Stomach (tissue), 9 donors: ENCODE results near the gene HELZ2. TPM values are rescaled to one million over a fixed set of nuclear protein-coding genes. Genes with fewer than 3 reads are reported as not detected.

Experiments
- DNase-seq, 2 donors: peaks; one replicate each; pipeline versions ENCODE4 v3.0.0 to v3.0.0-alpha.2; 2013 to 2019
- H3K27ac ChIP-seq, 5 donors: fragments of 200-600 bp in 4 of 5; sonication (generic) in 4 of 5; one replicate each; pipeline ENCODE4 v1.5.1; 2013 to 2019; ENCODE audit warnings: mild to moderate bottlenecking in 1 of 5, moderate library complexity in 1 of 5
- H3K27me3 ChIP-seq, 3 donors: fragments of 200-600 bp; sonication (generic); one replicate each; pipeline ENCODE4 v1.5.1; 2017 to 2019; ENCODE audit warnings: mixed run types in 1 of 3
- H3K36me3 ChIP-seq, 4 donors: fragments of 200-600 bp; sonication (generic); 1 replicate in 3 of 4; 2 replicates in 1 of 4; pipeline ENCODE4 v1.5.1; 2016 to 2019
- H3K4me1 ChIP-seq, 4 donors: fragments of 200-600 bp; sonication (generic); one replicate each; pipeline ENCODE4 v1.5.1; 2016 to 2019
- H3K4me3 ChIP-seq, 4 donors: fragments of 200-600 bp; sonication (generic) in 3 of 4; one replicate each; pipeline ENCODE4 v1.5.1; 2016 to 2019; ENCODE audit warnings: mild to moderate bottlenecking in 1 of 4
- H3K9me3 ChIP-seq, 4 donors: fragments of 200-600 bp; sonication (generic); one replicate each; pipeline ENCODE4 v1.5.1; 2016 to 2019
- EP300 ChIP-seq: sonication (generic); formaldehyde crosslinking; IDR thresholded peaks from one replicate; pipeline ENCODE4 v1.6.1; 2017; ENCODE audit warnings: antibody characterized with exemption
- POLR2A ChIP-seq, 4 donors: fragments of 450-650 bp; IDR thresholded peaks; one replicate each; pipeline ENCODE4 v1.6.1; 2016; ENCODE audit warnings: antibody characterized with exemption in 4 of 4, control low read depth in 2 of 4, mild to moderate bottlenecking in 1 of 4, moderate library complexity in 1 of 4
- POLR2AphosphoS5 ChIP-seq, 3 donors: sonication (generic); formaldehyde crosslinking; IDR thresholded peaks; one replicate each; pipeline ENCODE4 v1.6.1; 2016; ENCODE audit warnings: antibody characterized with exemption in 3 of 3
- WGBS, 5 donors: extraction: QIAGEN DNeasy Blood & Tissue Kit in 3 of 5; methylation state at CpG; one replicate each; pipeline versions ENCODE4 v1.1.5 to v1.1.7; 2013 to 2018; 5-methylcytosine and 5-hydroxymethylcytosine counted together
- intact Hi-C: fragments of 100-400 bp; cut with DNase I; formaldehyde crosslinking; loops from one replicate; pipeline ENCODE4 v1.15.1; 2023; ENCODE audit warnings: low total_unique reads
- polyA plus RNA-seq, 3 donors: library from polyadenylated mRNA; stranded (reverse); fragments of 200-250 nt; gene quantifications; one replicate each; pipeline ENCODE4 v1.2.3, GENCODE V29; 2013
- total RNA-seq, 5 donors: library from RNA; depleted of rRNA; stranded (reverse); fragments of >200 nt; gene quantifications; one replicate each; pipeline versions ENCODE4 v1.1.0 to v1.2.3, GENCODE V29; 2014 to 2016
- TF ChIP-seq, protein P1 (sequence below), 7 experiments: fragments of 450-650 bp in 4 of 7; fragments of 200-600 bp in 3 of 7; sonication (generic) in 3 of 7; IDR thresholded peaks; one replicate each; pipeline ENCODE4 v1.5.1; 2016 to 2019; ENCODE audit warnings: antibody characterized with exemption in 7 of 7, control low read depth in 2 of 7, mild to moderate bottlenecking in 1 of 7
- donor health status: healthy with polysubstance abuse.
- donor health status: Bipolar disorder and iron deficiency.
- donor health status: healthy.

The HELZ2 gene
- total and polyA plus RNA-seq, 8 donors: 4.4 to 95.5 (median 30.1) TPM

DNA sequence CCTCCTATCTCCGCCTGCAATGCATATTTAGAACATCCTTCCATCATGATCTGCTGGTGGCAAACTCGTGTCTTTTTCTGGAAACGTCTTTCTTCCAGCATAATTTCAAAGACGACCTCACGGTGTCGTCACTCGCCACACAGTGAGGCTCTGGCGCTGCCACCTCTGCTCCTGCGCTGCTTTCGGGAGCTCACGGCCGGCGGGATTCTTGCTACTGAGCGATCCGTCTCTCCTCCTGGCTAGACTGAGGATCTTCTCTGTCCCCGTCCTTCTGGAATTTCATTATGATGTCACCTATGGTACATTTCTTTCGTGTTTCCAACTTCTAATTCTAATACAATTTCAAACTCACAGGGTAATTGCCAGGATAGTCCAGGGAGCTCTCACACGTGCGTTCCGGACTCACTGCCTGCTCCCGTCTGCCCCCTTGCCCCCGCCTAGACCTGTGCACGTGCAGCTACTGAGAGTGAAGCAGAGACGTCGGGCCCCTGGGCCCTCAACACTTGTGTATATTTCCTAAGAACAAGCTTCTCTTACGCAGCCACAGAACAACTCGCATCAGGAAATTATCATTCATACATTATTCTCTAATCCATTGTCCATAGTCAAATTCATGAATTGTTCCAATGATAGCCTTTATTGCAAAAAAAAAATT lies 25.5 kb upstream of the HELZ2 start:
- intact Hi-C loops: no loop called here
- Histone ChIP-seq H3K4me3 (no peak overlapping the region), H3K27me3 (no peaks in the 10 kb centered on the region), H3K4me1 (no peaks in the 10 kb centered on the region), H3K9me3 (no peaks in the 10 kb centered on the region), H3K36me3 (peaks cover 27 to 97% (median 95%) of the 10 kb centered on the region in 4 donors), H3K27ac (no peak overlapping the region)
- WGBS, 5 donors: 91 to 97% (median 95%) methylated on average over 27 of the region's 27 CpGs
- TF ChIP-seq EP300 (no peak), POLR2AphosphoS5 (IDR thresholded peaks at IDR 0.05) (no peak), POLR2A (IDR thresholded peaks at IDR 0.05) (no peak)
- TF ChIP-seq, protein P1, sequence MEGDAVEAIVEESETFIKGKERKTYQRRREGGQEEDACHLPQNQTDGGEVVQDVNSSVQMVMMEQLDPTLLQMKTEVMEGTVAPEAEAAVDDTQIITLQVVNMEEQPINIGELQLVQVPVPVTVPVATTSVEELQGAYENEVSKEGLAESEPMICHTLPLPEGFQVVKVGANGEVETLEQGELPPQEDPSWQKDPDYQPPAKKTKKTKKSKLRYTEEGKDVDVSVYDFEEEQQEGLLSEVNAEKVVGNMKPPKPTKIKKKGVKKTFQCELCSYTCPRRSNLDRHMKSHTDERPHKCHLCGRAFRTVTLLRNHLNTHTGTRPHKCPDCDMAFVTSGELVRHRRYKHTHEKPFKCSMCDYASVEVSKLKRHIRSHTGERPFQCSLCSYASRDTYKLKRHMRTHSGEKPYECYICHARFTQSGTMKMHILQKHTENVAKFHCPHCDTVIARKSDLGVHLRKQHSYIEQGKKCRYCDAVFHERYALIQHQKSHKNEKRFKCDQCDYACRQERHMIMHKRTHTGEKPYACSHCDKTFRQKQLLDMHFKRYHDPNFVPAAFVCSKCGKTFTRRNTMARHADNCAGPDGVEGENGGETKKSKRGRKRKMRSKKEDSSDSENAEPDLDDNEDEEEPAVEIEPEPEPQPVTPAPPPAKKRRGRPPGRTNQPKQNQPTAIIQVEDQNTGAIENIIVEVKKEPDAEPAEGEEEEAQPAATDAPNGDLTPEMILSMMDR (IDR thresholded peaks at IDR 0.05): no peak
- no peak for DNase-seq

DNA sequence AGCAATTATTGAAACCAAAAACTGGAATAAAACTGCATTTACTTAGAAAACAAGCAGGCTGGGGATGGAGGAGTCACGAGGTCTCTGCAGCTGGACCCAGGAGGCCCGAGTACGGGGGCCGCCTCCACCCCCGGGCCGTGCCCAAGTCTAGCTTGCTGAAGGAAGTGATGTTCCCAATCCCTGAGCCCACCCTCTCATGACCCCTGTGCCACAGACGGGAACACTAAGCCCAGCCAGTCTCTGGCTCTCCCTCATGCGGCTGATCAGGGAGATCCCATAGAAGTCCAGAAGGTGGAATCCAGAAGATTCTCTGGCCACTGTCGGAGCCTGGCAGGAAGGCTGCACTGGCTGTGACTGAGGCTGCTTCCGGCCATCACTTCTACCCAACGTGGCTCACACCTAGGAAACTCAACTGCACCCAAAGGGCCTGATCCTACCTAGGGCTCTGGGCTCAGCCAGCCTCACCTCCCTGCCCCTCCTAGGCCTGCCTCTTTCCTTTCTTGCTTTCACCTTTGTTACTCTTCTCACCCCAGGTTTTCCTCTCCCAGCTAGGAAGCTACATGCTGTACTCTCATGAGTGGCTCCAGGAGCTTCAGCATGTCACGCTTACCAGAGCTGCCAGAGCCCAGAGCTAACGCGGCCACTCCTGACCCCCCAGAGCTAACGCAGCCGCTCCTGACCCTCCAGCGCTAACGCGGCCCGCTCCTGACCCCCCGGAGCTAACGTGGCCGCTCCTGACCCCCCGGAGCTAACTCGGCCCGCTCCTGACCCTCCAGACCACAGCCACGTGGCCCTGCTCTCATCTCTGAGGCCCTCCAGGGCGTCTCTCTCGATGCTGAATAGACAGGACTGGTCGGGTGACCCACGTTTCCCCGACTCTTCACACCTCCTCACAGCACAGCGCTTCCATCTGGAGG lies 24.7 kb upstream of the HELZ2 start:
- intact Hi-C loops: no loop called here
- Histone ChIP-seq H3K27me3 (no peaks in the 10 kb centered on the region), H3K4me1 (no peaks in the 10 kb centered on the region), H3K27ac (no peak overlapping the region), H3K9me3 (no peaks in the 10 kb centered on the region), H3K36me3 (peaks cover 27 to 97% (median 94%) of the 10 kb centered on the region in 4 donors), H3K4me3 (no peak overlapping the region)
- 84 to 94% (median 91%) methylated on average over 27 to 33 of the region's 33 CpGs for WGBS, 5 donors
- no peak for DNase-seq
- TF ChIP-seq, protein P1 (IDR thresholded peaks at IDR 0.05): no peak
- TF ChIP-seq EP300: no peak
- no peak for TF ChIP-seq POLR2AphosphoS5 (IDR thresholded peaks at IDR 0.05)
- no peak for TF ChIP-seq POLR2A (IDR thresholded peaks at IDR 0.05)

DNA sequence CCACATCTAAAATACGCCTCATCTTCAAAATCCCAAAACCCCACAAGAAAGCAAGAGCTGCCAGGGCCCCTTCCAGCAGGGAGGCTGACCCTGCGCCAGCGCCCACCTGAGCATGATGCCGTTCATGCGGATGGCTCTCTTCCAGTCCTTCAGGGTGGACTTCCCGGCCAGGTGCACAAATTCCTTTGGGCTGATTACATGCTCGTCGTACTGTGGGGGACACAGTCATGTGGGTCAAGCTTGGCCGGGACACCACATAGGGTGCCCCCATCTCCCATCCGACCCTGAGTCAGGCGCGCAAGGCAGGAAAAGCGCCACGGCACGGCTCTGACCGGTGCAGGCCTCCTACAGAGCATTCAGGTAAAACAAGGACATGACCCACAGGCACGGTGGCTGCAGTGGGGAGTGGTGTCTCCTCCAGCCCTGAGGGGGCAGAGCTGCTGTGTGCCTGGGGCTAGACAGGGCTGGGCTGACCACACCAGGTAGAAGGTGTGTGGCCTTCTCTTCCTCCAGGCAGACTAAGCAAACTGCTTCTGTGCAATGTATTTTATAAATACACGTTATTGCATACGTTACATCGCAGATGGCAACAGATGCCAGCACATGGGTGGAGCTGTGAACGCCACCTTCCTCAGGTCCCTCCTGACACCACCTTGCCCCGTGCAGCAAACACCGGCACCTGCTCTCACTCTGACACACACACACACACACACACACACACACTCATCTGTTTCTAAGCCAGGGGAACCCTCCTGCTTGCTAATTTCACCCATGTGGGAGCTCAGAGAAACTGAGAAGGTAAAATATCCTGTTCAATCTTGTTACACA lies 23.8 kb upstream of the HELZ2 start:
- Histone ChIP-seq H3K27ac (no peak overlapping the region), H3K27me3 (no peaks in the 10 kb centered on the region), H3K36me3 (peaks cover 29 to 100% (median 96%) of the 10 kb centered on the region in 4 donors), H3K4me1 (no peaks in the 10 kb centered on the region), H3K4me3 (no peak overlapping the region), H3K9me3 (no peaks in the 10 kb centered on the region)
- intact Hi-C loops: no loop called here
- no peak for TF ChIP-seq EP300
- TF ChIP-seq POLR2AphosphoS5 (IDR thresholded peaks at IDR 0.05): no peak
- no peak for TF ChIP-seq POLR2A (IDR thresholded peaks at IDR 0.05)
- TF ChIP-seq, protein P1 (IDR thresholded peaks at IDR 0.05): no peak
- 85 to 90% (median 89%) methylated on average over 20 to 23 of the region's 23 CpGs for WGBS, 5 donors
- DNase-seq: no peak

DNA sequence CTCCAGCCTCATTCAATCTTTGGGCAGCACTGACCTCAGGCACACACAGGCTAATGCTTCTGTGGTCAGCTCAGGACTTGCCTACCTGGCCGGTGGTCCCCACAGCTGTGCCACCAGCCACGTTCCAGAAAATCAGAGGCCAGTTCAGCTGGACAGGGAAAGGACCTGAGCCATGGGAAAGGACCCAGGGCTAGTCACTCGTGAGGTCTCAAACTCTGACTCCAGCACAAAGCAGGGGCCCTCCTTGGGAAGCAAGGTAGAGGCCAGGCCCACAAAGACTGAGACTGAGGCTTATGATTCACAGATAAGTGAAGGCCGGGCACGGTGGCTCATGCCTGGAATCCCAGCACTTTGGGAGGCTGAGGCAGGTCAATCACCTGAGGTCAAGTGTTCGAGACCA lies 22.4 kb upstream of the HELZ2 start:
- intact Hi-C loops: no loop called here
- Histone ChIP-seq H3K4me3 (no peak overlapping the region), H3K9me3 (no peaks in the 10 kb centered on the region), H3K27me3 (no peaks in the 10 kb centered on the region), H3K4me1 (no peaks in the 10 kb centered on the region), H3K36me3 (peaks cover 33 to 100% (median 96%) of the 10 kb centered on the region in 4 donors), H3K27ac (no peak overlapping the region)
- WGBS, 5 donors: 81 to 92% (median 89%) methylated on average over 4 to 6 of the region's 6 CpGs
- no peak for TF ChIP-seq EP300
- TF ChIP-seq POLR2AphosphoS5 (IDR thresholded peaks at IDR 0.05): no peak
- no peak for TF ChIP-seq POLR2A (IDR thresholded peaks at IDR 0.05)
- TF ChIP-seq, protein P1 (IDR thresholded peaks at IDR 0.05): no peak
- no peak for DNase-seq
